NK-92 (cell line): ENCODE data around the gene FOXP1.

Source experiments
- DNase-seq: peaks from one replicate; lab custom pipeline; 2025; ENCODE audit not compliant: unreplicated experiment; lab: John Stamatoyannopoulos, UW

FOXP1 gene

GRCh38 chr3:71587958-71588357 lies 4.4 kb upstream of the FOXP1 start:
- DNase-seq: no peak

GRCh38 chr3:71586810-71587242 lies 3.3 kb upstream of the FOXP1 start:
- no peak for DNase-seq

- no peak for DNase-seq
Observed at GRCh38 chr3:71585887-71586809, 2.6 kb upstream of the FOXP1 start.

- DNase-seq: no peak
Observed at GRCh38 chr3:71585131-71585530, 1.6 kb upstream of the FOXP1 start.

GRCh38 chr3:71584394-71585011 lies 975 bp upstream of the FOXP1 start:
- no peak for DNase-seq

- DNase-seq: no peak
Observed at GRCh38 chr3:71582612-71583565, 639 bp downstream of the FOXP1 start.

- no peak for DNase-seq
Observed at GRCh38 chr3:71582036-71582611, 1.4 kb downstream of the FOXP1 start.

GRCh38 chr3:71581457-71582035 lies 2.0 kb downstream of the FOXP1 start:
- DNase-seq: no peak

GRCh38 chr3:71580636-71581456 lies 2.7 kb downstream of the FOXP1 start:
- DNase-seq: no peak

GRCh38 chr3:71579935-71580406 lies 3.6 kb downstream of the FOXP1 start:
- DNase-seq: no peak

- no peak for DNase-seq
Observed at GRCh38 chr3:71579326-71579934, 4.1 kb downstream of the FOXP1 start.

GRCh38 chr3:71578054-71578751 lies 5.3 kb downstream of the FOXP1 start:
- DNase-seq: no peak

- DNase-seq: no peak
Observed at GRCh38 chr3:71577011-71577410, 6.5 kb downstream of the FOXP1 start.

- DNase-seq: no peak
Observed at GRCh38 chr3:71575433-71575832, 8.1 kb downstream of the FOXP1 start.

- no peak for DNase-seq
Observed at GRCh38 chr3:71573181-71573580, 10.3 kb downstream of the FOXP1 start.

- no peak for DNase-seq
Observed at GRCh38 chr3:71570546-71570945, 13.0 kb downstream of the FOXP1 start.

GRCh38 chr3:71568207-71568606 lies 15.3 kb downstream of the FOXP1 start:
- no peak for DNase-seq

GRCh38 chr3:71566776-71567175 lies 16.8 kb downstream of the FOXP1 start:
- no peak for DNase-seq

- DNase-seq: no peak
Observed at GRCh38 chr3:71565976-71566375, 17.6 kb downstream of the FOXP1 start.
